Spleen (tissue), 7 donors: ENCODE measurements around the gene SLC26A8.

Source experiments
- POLR2A ChIP-seq, 3 donors: fragments of 450-650 bp; IDR thresholded peaks; one replicate each; pipeline ENCODE4 v1.5.1; 2017; ENCODE audit warnings: antibody characterized with exemption in 3 of 3, mild to moderate bottlenecking in 1 of 3
- TF ChIP-seq, protein P1 (sequence below), 11 experiments: fragments of 200-600 bp in 7 of 11; fragments of 450-650 bp in 4 of 11; sonication (generic) in 4 of 11; IDR thresholded peaks in 8 of 11; conservative IDR thresholded peaks in 3 of 11; 1 replicate in 7 of 11; 2 replicates in 4 of 11; pipeline versions ENCODE4 v1.4.0 to v1.8.0; 2016 to 2021; ENCODE audit warnings: antibody characterized with exemption in 11 of 11, inconsistent platforms in 4 of 11, mild to moderate bottlenecking in 1 of 11
- donor health status: DM: no; HTN: no; CAD: no; lungs with moderate emphysema.
- donor health status: DM: no; HTN: no; CAD: no.
- donor health status: DM: no; HTN: no; CAD: no.

DNA sequence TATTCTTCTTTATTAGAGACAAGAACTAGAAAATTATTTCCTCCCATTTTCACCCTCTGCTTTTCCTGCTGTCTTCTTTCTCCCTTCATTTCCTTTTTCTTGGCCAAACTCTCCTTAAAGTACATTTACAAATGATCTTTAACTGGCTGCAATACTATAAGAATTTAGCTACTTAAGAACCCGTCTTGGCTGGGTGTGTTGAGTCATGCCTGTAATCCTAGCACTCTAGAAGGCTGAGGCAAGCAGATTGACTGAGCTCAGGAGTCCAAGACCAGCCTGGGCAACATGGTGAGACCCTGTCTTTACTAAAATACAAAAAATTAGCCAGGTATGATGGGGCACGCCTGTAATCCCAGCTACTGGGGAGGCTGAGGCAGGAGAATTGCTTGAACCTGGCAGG lies 64.3 kb downstream of the SLC26A8 start:
- TF ChIP-seq, protein P1, sequence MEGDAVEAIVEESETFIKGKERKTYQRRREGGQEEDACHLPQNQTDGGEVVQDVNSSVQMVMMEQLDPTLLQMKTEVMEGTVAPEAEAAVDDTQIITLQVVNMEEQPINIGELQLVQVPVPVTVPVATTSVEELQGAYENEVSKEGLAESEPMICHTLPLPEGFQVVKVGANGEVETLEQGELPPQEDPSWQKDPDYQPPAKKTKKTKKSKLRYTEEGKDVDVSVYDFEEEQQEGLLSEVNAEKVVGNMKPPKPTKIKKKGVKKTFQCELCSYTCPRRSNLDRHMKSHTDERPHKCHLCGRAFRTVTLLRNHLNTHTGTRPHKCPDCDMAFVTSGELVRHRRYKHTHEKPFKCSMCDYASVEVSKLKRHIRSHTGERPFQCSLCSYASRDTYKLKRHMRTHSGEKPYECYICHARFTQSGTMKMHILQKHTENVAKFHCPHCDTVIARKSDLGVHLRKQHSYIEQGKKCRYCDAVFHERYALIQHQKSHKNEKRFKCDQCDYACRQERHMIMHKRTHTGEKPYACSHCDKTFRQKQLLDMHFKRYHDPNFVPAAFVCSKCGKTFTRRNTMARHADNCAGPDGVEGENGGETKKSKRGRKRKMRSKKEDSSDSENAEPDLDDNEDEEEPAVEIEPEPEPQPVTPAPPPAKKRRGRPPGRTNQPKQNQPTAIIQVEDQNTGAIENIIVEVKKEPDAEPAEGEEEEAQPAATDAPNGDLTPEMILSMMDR (IDR thresholded peaks at IDR 0.05 in 8 of 11, conservative IDR thresholded peaks at IDR 0.05 in 3 of 11), result no peak
- no peak for TF ChIP-seq POLR2A (IDR thresholded peaks at IDR 0.05)
